Glutamatergic neuron (in vitro differentiated cells): ENCODE measurements around the gene REXO4. TPM values are rescaled to one million over a fixed set of nuclear protein-coding genes. Genes with fewer than 3 reads are reported as not detected.
"Not testable (repeated sequence)": the region's sequence is repeated elsewhere in the genome, so short reads cannot be mapped to it uniquely, and the experiment has no call there.

Experiments
- DNase-seq: peaks from one replicate; pipeline ENCODE4 v3.0.0; 2022
- H3K27ac Mint-ChIP-seq: one replicate; pipeline ENCODE4 v1.8.0; 2020; ENCODE audit warnings: mild to moderate bottlenecking, mixed read lengths, inconsistent platforms; ENCODE audit not compliant: unreplicated experiment
- H3K27me3 Mint-ChIP-seq: one replicate; pipeline ENCODE4 v1.8.0; 2020; ENCODE audit warnings: mild to moderate bottlenecking, moderate library complexity, mixed read lengths, inconsistent platforms; ENCODE audit not compliant: unreplicated experiment
- H3K36me3 Mint-ChIP-seq: one replicate; pipeline ENCODE4 v1.8.0; 2020; ENCODE audit warnings: mild to moderate bottlenecking, mixed read lengths, inconsistent platforms; ENCODE audit not compliant: unreplicated experiment
- H3K4me1 Mint-ChIP-seq: one replicate; pipeline ENCODE4 v1.8.0; 2020; ENCODE audit warnings: mild to moderate bottlenecking, low read depth, mixed read lengths, inconsistent platforms; ENCODE audit not compliant: unreplicated experiment
- H3K4me3 Mint-ChIP-seq: one replicate; pipeline ENCODE4 v1.8.0; 2020; ENCODE audit warnings: mild to moderate bottlenecking, mixed read lengths, inconsistent platforms; ENCODE audit not compliant: unreplicated experiment
- H3K9me3 Mint-ChIP-seq: one replicate; pipeline ENCODE4 v1.8.0; 2020; ENCODE audit warnings: mild to moderate bottlenecking, moderate library complexity, mixed read lengths, inconsistent platforms; ENCODE audit not compliant: unreplicated experiment
- CTCF ChIP-seq: fragments of 200-600 bp; sonication (generic); IDR thresholded peaks from one replicate; pipeline ENCODE4 v1.5.0; 2021; ENCODE audit not compliant: partially characterized antibody, unreplicated experiment
- total RNA-seq: library from RNA; stranded (reverse); fragmentation: NEBNext Ultra II Directional; extraction: Animal tissue kit (Norgen Biotek cat#: 25700); gene quantifications from one replicate; pipeline ENCODE4 v1.2.1, GENCODE V29; 2021; ENCODE audit not compliant: unreplicated experiment

The REXO4 gene
- total RNA-seq, 1 donor from 2014 or later: 20.4 TPM

- no peaks in the 10 kb centered on the region for H3K4me1 Mint-ChIP-seq
Observed at GRCh38 chr9:133397895-133398294, 19.9 kb downstream of the REXO4 start.

GRCh38 chr9:133397370-133397769 is 20.4 kb downstream of the REXO4 start:
- peaks cover 2% of the 10 kb centered on the region for H3K27me3 Mint-ChIP-seq
- H3K9me3 Mint-ChIP-seq: peaks cover 2% of the 10 kb centered on the region
- H3K4me3 Mint-ChIP-seq: no peak overlapping the region
- TF ChIP-seq CTCF: no peak
- no peaks in the 10 kb centered on the region for H3K36me3 Mint-ChIP-seq
- H3K4me1 Mint-ChIP-seq: no peaks in the 10 kb centered on the region
- no peak for DNase-seq
- no peak overlapping the region for H3K27ac Mint-ChIP-seq

More at GRCh38 chr9:133397895-133398294, 19.9 kb downstream of the REXO4 start:
- no peak overlapping the region for H3K4me3 Mint-ChIP-seq
- peaks cover 2% of the 10 kb centered on the region for H3K27me3 Mint-ChIP-seq
- H3K27ac Mint-ChIP-seq: no peak overlapping the region
- peaks cover 2% of the 10 kb centered on the region for H3K9me3 Mint-ChIP-seq
- no peak for TF ChIP-seq CTCF
- no peak for DNase-seq
- no peaks in the 10 kb centered on the region for H3K36me3 Mint-ChIP-seq

- TF ChIP-seq CTCF: no peak
- Mint-ChIP-seq H3K27ac (no peak overlapping the region), H3K9me3 (peaks cover 2% of the 10 kb centered on the region), H3K4me1 (no peaks in the 10 kb centered on the region), H3K36me3 (no peaks in the 10 kb centered on the region), H3K4me3 (no peak overlapping the region), H3K27me3 (peaks cover 2% of the 10 kb centered on the region)
- peak; percentile 53 for DNase-seq
Observed at GRCh38 chr9:133396952-133397351, 20.9 kb downstream of the REXO4 start.

DNA sequence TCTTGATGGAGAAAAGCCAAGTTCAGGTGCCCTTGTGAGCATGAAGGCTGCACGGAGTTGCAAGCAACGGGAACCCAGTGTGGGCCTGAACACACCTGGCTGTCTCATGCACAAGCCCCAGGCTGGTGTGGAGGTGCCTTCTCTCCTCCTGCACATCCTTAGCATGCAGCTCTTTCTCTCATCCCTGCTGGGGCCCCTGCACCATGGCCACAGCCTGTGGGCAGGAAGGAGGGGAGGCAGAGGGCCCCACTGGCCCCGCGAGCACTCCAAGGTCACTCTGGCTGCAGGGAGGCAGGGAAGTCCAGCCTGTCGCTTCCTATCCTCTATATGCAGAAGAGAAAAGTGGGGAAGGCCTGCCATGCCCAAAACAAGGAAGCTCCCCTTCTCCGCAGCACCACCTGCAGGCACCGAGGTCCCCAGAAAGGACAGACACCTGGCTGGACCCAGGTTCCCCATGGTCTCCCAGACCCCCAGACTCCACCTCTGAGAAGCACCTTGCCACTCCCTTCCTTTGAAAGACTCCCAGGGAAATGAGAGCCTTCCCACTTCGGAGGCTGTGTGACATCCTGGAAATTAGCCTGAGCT is 23.0 kb downstream of the REXO4 start:
- no peak overlapping the region for H3K4me3 Mint-ChIP-seq
- H3K9me3 Mint-ChIP-seq: peaks cover 2% of the 10 kb centered on the region
- H3K36me3 Mint-ChIP-seq: no peaks in the 10 kb centered on the region
- no peak for TF ChIP-seq CTCF
- H3K27me3 Mint-ChIP-seq: peaks cover 4% of the 10 kb centered on the region
- no peak for DNase-seq
- no peak overlapping the region for H3K27ac Mint-ChIP-seq
- H3K4me1 Mint-ChIP-seq: peaks cover 2% of the 10 kb centered on the region

DNA sequence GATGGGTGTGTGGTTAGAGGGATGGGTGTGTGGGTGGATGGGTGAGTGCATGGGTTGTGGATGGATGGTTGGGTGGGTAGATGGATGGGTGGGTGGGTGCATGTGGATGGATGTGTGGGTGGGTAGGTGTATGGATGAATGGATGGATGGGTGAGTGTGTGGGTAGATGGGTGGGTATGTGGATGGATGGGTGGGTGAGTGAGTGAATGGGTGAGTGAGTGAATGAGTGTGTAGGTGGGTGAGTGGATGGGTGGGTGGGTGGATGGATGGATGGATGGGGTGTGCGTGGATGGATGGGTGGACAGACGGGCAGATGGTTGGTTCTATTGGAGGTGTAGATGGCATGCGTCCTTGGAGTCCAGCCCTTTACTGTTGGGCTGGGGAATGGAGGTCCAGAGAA is 24.4 kb downstream of the REXO4 start:
- no peak for TF ChIP-seq CTCF
- H3K4me1 Mint-ChIP-seq: peaks cover 2% of the 10 kb centered on the region
- no peak overlapping the region for H3K4me3 Mint-ChIP-seq
- H3K27ac Mint-ChIP-seq: no peak overlapping the region
- peaks cover 2% of the 10 kb centered on the region for H3K27me3 Mint-ChIP-seq
- no peak for DNase-seq
- H3K9me3 Mint-ChIP-seq: peaks cover 2% of the 10 kb centered on the region
- no peaks in the 10 kb centered on the region for H3K36me3 Mint-ChIP-seq

DNA sequence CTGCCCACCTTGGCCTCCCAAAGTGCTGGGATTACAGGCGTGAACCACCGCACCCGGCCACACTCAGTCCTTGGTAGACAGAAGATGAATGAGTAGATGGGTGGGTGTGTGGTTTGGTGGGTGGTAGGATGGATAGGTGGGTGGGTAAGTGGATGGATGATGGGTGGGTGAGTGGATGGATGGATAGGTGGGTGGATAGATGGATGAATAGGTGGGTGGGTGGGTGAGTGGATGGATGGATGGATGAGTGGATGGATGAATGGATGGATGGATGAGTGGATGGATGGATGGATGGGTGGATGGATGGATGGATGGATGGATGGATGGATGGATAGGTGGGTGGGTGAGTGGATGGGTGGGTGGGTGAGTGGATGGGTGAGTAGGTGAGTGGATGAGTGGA is 25.5 kb downstream of the REXO4 start:
- not testable (repeated sequence) for H3K9me3 Mint-ChIP-seq, H3K4me3 Mint-ChIP-seq, H3K4me1 Mint-ChIP-seq, DNase-seq, H3K27me3 Mint-ChIP-seq, H3K36me3 Mint-ChIP-seq, H3K27ac Mint-ChIP-seq

DNA sequence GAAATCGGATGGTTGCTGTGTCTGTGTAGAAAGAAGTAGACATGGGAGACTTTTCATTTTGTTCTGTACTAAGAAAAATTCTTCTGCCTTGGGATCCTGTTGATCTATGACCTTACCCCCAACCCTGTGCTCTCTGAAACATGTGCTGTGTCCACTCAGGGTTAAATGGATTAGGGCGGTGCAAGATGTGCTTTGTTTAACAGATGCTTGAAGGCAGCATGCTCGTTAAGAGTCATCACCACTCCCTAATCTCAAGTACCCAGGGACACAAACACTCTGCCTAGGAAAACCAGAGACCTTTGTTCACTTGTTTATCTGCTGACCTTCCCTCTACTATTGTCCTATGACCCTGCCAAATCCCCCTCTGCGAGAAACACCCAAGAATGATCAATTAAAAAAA is 26.4 kb downstream of the REXO4 start:
- H3K27me3 Mint-ChIP-seq, H3K4me1 Mint-ChIP-seq, DNase-seq, H3K36me3 Mint-ChIP-seq, H3K9me3 Mint-ChIP-seq: not testable (repeated sequence)
- Mint-ChIP-seq H3K27ac (peak overlapping the region; percentile 94), H3K4me3 (peak overlapping the region; percentile 57)
